Subcutaneous abdominal adipose tissue (tissue), 5 donors: ENCODE data around the gene RYR2.
"Not testable (repeated sequence)": the region's sequence is repeated elsewhere in the genome, so short reads cannot be mapped to it uniquely, and the experiment has no call there.

Source experiments
- H3K27ac ChIP-seq: one replicate; pipeline ENCODE4 v1.7.0; 2013; ENCODE audit warnings: low read depth, mild to moderate bottlenecking, inconsistent platforms, low read length, moderate library complexity
- H3K27me3 ChIP-seq, 5 donors: one replicate each; pipeline ENCODE4 v1.7.0; 2013; ENCODE audit warnings: low read length in 5 of 5, inconsistent platforms in 1 of 5; ENCODE audit not compliant: control insufficient read depth in 5 of 5, insufficient read depth in 4 of 5
- H3K36me3 ChIP-seq, 5 donors: one replicate each; pipeline ENCODE4 v1.7.0; 2013; ENCODE audit warnings: low read length in 5 of 5; ENCODE audit not compliant: control insufficient read depth in 5 of 5, insufficient read depth in 5 of 5
- H3K4me1 ChIP-seq, 5 donors: one replicate each; pipeline ENCODE4 v1.7.0; 2013; ENCODE audit warnings: low read length in 5 of 5, mild to moderate bottlenecking in 3 of 5, moderate library complexity in 1 of 5; ENCODE audit not compliant: control insufficient read depth in 5 of 5, insufficient read depth in 5 of 5
- H3K4me3 ChIP-seq, 5 donors: one replicate each; pipeline ENCODE4 v1.7.0; 2013; ENCODE audit warnings: low read length in 5 of 5, low read depth in 1 of 5
- H3K9ac ChIP-seq, 5 donors: one replicate each; pipeline ENCODE4 v1.7.0; 2013; ENCODE audit warnings: low read length in 5 of 5, mild to moderate bottlenecking in 4 of 5, moderate library complexity in 3 of 5
- H3K9me3 ChIP-seq, 5 donors: one replicate each; pipeline ENCODE4 v1.7.0; 2013; ENCODE audit warnings: low read length in 5 of 5; ENCODE audit not compliant: control insufficient read depth in 5 of 5
- donor health status: healthy.
- donor health status: healthy.
- donor health status: healthy.
- donor health status: healthy.
- donor health status: healthy.

Gene RYR2

GRCh38 chr1:237324226-237324625, 282.2 kb downstream of the RYR2 start:
- Histone ChIP-seq H3K27ac (no peak overlapping the region), H3K36me3 (no peaks in the 10 kb centered on the region), H3K4me1 (no peaks in the 10 kb centered on the region), H3K4me3 (no peak overlapping the region), H3K9me3 (no peaks in the 10 kb centered on the region), H3K27me3 (peaks cover 0 to 2% (median 0%) of the 10 kb centered on the region in 5 donors), H3K9ac (no peak overlapping the region)

- Histone ChIP-seq H3K27ac (no peak overlapping the region), H3K9ac (no peak overlapping the region), H3K4me3 (no peak overlapping the region), H3K27me3 (no peaks in the 10 kb centered on the region), H3K9me3 (no peaks in the 10 kb centered on the region), H3K4me1 (no peaks in the 10 kb centered on the region), H3K36me3 (no peaks in the 10 kb centered on the region)
Observed at GRCh38 chr1:237327061-237327460, 285.1 kb downstream of the RYR2 start.

GRCh38 chr1:237340892-237341291, 298.9 kb downstream of the RYR2 start:
- Histone ChIP-seq H3K36me3 (no peaks in the 10 kb centered on the region), H3K27me3 (no peaks in the 10 kb centered on the region), H3K27ac (no peak overlapping the region), H3K4me3 (no peak overlapping the region), H3K9ac (no peak overlapping the region), H3K9me3 (peaks cover 0 to 4% (median 0%) of the 10 kb centered on the region in 5 donors), H3K4me1 (no peaks in the 10 kb centered on the region)

GRCh38 chr1:237341391-237341790, 299.4 kb downstream of the RYR2 start:
- Histone ChIP-seq H3K9ac (no peak overlapping the region), H3K36me3 (no peaks in the 10 kb centered on the region), H3K4me1 (no peaks in the 10 kb centered on the region), H3K27ac (no peak overlapping the region), H3K4me3 (no peak overlapping the region), H3K27me3 (no peaks in the 10 kb centered on the region), H3K9me3 (peaks cover 0 to 4% (median 0%) of the 10 kb centered on the region in 5 donors)

- no peak overlapping the region for H3K27ac ChIP-seq
- H3K4me3 ChIP-seq: no peak overlapping the region
- no peaks in the 10 kb centered on the region for H3K4me1 ChIP-seq
- peaks cover 0 to 4% (median 0%) of the 10 kb centered on the region in 5 donors for H3K9me3 ChIP-seq
- H3K36me3 ChIP-seq: no peaks in the 10 kb centered on the region
- no peak overlapping the region for H3K9ac ChIP-seq
- no peaks in the 10 kb centered on the region for H3K27me3 ChIP-seq
Observed at GRCh38 chr1:237342730-237343129, 300.7 kb downstream of the RYR2 start.

- Histone ChIP-seq H3K9me3 (peaks cover 0 to 2% (median 0%) of the 10 kb centered on the region in 5 donors), H3K27me3 (no peaks in the 10 kb centered on the region), H3K4me3 (no peak overlapping the region), H3K27ac (no peak overlapping the region), H3K36me3 (no peaks in the 10 kb centered on the region), H3K4me1 (no peaks in the 10 kb centered on the region), H3K9ac (no peak overlapping the region)
Observed at GRCh38 chr1:237352747-237353146, 310.8 kb downstream of the RYR2 start.

- Histone ChIP-seq H3K9ac (no peak overlapping the region), H3K9me3 (no peaks in the 10 kb centered on the region), H3K36me3 (no peaks in the 10 kb centered on the region), H3K27me3 (no peaks in the 10 kb centered on the region), H3K4me1 (no peaks in the 10 kb centered on the region), H3K27ac (no peak overlapping the region), H3K4me3 (no peak overlapping the region)
Observed at GRCh38 chr1:237353918-237354317, 311.9 kb downstream of the RYR2 start.

GRCh38 chr1:237355022-237355421, 313.0 kb downstream of the RYR2 start:
- Histone ChIP-seq H3K36me3 (no peaks in the 10 kb centered on the region), H3K9ac (no peak overlapping the region), H3K4me3 (no peak overlapping the region), H3K4me1 (no peaks in the 10 kb centered on the region), H3K27ac (no peak overlapping the region), H3K9me3 (no peaks in the 10 kb centered on the region), H3K27me3 (no peaks in the 10 kb centered on the region)

GRCh38 chr1:237358555-237358954, 316.6 kb downstream of the RYR2 start:
- Histone ChIP-seq H3K4me3 (no peak overlapping the region), H3K9me3 (no peaks in the 10 kb centered on the region), H3K27ac (no peak overlapping the region), H3K9ac (no peak overlapping the region), H3K36me3 (no peaks in the 10 kb centered on the region), H3K27me3 (no peaks in the 10 kb centered on the region), H3K4me1 (no peaks in the 10 kb centered on the region)

GRCh38 chr1:237367758-237368157, 325.8 kb downstream of the RYR2 start:
- no peak overlapping the region for H3K9ac ChIP-seq
- no peaks in the 10 kb centered on the region for H3K27me3 ChIP-seq
- no peaks in the 10 kb centered on the region for H3K9me3 ChIP-seq
- no peaks in the 10 kb centered on the region for H3K36me3 ChIP-seq
- H3K4me3 ChIP-seq: no peak overlapping the region
- no peaks in the 10 kb centered on the region for H3K4me1 ChIP-seq
- no peak overlapping the region for H3K27ac ChIP-seq

- H3K4me1 ChIP-seq, H3K9ac ChIP-seq, H3K27me3 ChIP-seq, H3K27ac ChIP-seq, H3K4me3 ChIP-seq, H3K36me3 ChIP-seq, H3K9me3 ChIP-seq: not testable (repeated sequence)
Observed at GRCh38 chr1:237371477-237371876, 329.5 kb downstream of the RYR2 start.
